ENCODE results near the gene RALGPS1. TPM values are rescaled to one million over a fixed set of nuclear protein-coding genes. Genes with fewer than 3 reads are reported as not detected.

The RALGPS1 gene
- total and polyA plus RNA-seq, 7 donors: 3.9 to 7.7 (median 5.4) TPM

- intact Hi-C loops (cut with DNase I): no loop called here
These were observed 161.2 kb downstream of the RALGPS1 start for GRCh38 chr9:127075624-127076372.

GRCh38 chr9:127076860-127077643, 162.5 kb downstream of the RALGPS1 start:
- Histone ChIP-seq H3K9me3 (no peaks in the 10 kb centered on the region), H3K4me1 (peaks cover 10% of the 10 kb centered on the region), H3K36me3 (ENCODE audit: insufficient read depth in 1 of 2, low read depth in 1 of 2) (no peaks in the 10 kb centered on the region), H3K27me3 (ENCODE audit: insufficient read depth in 3 of 3, low read length in 2 of 3) (no peaks in the 10 kb centered on the region), H3K4me3 (no peak overlapping the region), H3K27ac (no peak overlapping the region)
- TF ChIP-seq CTCF (IDR thresholded peaks at IDR 0.05): no peak
- DNase-seq: no peak
- WGBS, 3 donors: 73 to 78% (median 76%) methylated on average over 5 of the region's 5 CpGs
- no peak for ATAC-seq
- intact Hi-C loops (cut with DNase I): no loop called here

More at GRCh38 chr9:127075624-127076372, 161.2 kb downstream of the RALGPS1 start:
- Histone ChIP-seq H3K27ac (no peak overlapping the region), H3K4me3 (no peak overlapping the region), H3K27me3 (ENCODE audit: insufficient read depth in 3 of 3, low read length in 2 of 3) (no peaks in the 10 kb centered on the region), H3K4me1 (peaks cover 10% of the 10 kb centered on the region), H3K36me3 (ENCODE audit: insufficient read depth in 1 of 2, low read depth in 1 of 2) (no peaks in the 10 kb centered on the region), H3K9me3 (peaks cover 5% of the 10 kb centered on the region)
- DNase-seq: no peak
- no peak for TF ChIP-seq CTCF (IDR thresholded peaks at IDR 0.05)
- ATAC-seq: no peak
- WGBS, 3 donors: 54 to 64% (median 61%) methylated on average over 2 of the region's 2 CpGs

- Histone ChIP-seq H3K27ac (no peak overlapping the region), H3K27me3 (ENCODE audit: insufficient read depth in 3 of 3, low read length in 2 of 3) (no peaks in the 10 kb centered on the region), H3K4me1 (peaks cover 10% of the 10 kb centered on the region), H3K4me3 (no peak overlapping the region), H3K9me3 (no peaks in the 10 kb centered on the region), H3K36me3 (ENCODE audit: insufficient read depth in 1 of 2, low read depth in 1 of 2) (no peaks in the 10 kb centered on the region)
- intact Hi-C loops (cut with DNase I): no loop called here
- ATAC-seq (no peak), DNase-seq (no peak)
- 66 to 69% (median 68%) methylated on average over 2 of the region's 2 CpGs for WGBS, 3 donors
- no peak for TF ChIP-seq CTCF (IDR thresholded peaks at IDR 0.05)
These were observed 163.0 kb downstream of the RALGPS1 start for GRCh38 chr9:127077644-127077946.

GRCh38 chr9:127078336-127078735, 163.8 kb downstream of the RALGPS1 start:
- no peak for DNase-seq
- no peak overlapping the region for H3K4me3 ChIP-seq
- peaks cover 16% of the 10 kb centered on the region for H3K4me1 ChIP-seq
- intact Hi-C loops (cut with DNase I): no loop called here
- WGBS, 3 donors: 80 to 86% (median 83%) methylated on average over 6 of the region's 6 CpGs
- H3K27me3 ChIP-seq (ENCODE audit: insufficient read depth in 3 of 3, low read length in 2 of 3): no peaks in the 10 kb centered on the region
- no peak for TF ChIP-seq CTCF (IDR thresholded peaks at IDR 0.05)
- no peaks in the 10 kb centered on the region for H3K9me3 ChIP-seq
- no peak for ATAC-seq
- no peaks in the 10 kb centered on the region for H3K36me3 ChIP-seq (ENCODE audit: insufficient read depth in 1 of 2, low read depth in 1 of 2)
- no peak overlapping the region for H3K27ac ChIP-seq
